Measurements from ENCODE around the gene SLC27A1. TPM values are rescaled to one million over a fixed set of nuclear protein-coding genes. Genes with fewer than 3 reads are reported as not detected.

Gene SLC27A1
- total and polyA plus RNA-seq, 2 experiments from 2014 or later = 20.4 to 30.0 TPM

DNA sequence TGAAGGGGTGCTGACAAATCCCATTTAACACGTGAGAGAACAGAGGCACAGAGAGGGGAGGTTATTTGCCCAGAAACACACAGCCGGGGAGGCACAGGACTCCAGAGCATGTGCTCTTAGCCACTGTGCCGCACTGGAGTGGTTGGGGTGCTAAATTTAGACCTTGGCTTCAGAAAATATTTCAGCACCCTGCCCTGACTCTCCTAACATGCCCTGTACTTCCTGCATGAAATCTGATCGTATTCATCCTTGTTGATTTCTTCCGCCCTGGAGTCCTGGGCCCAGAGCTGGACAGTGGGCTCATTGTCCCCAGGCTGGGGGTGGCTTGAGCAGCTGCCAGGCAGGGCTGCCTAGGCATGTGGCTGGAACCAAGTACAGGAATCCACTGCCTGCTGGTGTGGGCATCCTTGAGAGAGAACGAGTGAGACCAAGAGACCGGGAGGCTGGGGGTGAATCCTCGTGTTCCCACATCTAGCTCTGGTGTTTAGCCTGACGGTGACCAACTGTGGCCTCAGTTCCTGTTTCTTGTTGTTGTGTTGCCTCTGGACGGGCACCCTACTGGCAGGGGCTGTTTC lies 5.3 kb downstream of the SLC27A1 start:
- H3K9ac ChIP-seq = peak overlapping the region; percentile 24

DNA sequence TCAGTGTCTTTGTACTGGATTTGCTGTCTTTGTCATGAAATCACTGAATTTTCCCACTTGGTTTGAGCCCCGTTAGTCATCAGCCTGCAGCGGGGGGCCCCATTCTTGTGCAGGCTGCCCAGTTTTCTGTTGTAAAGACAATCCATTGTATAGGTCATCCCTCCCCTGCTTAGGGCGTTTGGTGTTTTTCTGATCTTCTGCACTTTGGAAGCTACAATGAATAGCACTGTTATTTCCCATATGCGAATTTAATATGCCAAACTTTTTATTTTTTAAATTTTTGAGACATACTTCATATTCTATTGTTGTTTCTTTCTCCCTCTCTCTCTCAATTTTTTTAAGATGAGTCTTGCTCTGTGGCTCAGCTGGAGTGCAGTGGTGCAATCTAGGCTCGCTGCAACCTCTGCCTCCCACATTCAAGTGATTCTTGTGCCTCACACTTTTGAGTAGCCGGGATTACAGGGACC lies 9.0 kb downstream of the SLC27A1 start:
- no peaks in the 10 kb centered on the region for H3K27me3 ChIP-seq (replicated peaks; ENCODE audit: insufficient read depth)
- H3K9me3 ChIP-seq (ENCODE audit: low read depth) = no peaks in the 10 kb centered on the region
- in situ Hi-C loops (cut with MboI) = no loop called here
- peak overlapping the region; percentile 90 for H3K27ac ChIP-seq
- TF ChIP-seq EZH2phosphoT487 (IDR thresholded peaks at IDR 0.05; ENCODE audit: insufficient read depth, low read depth) = no peak
- no peak overlapping the region for H2AFZ ChIP-seq
- H3F3A ChIP-seq (ENCODE audit: insufficient read depth) = peaks cover 44% of the 10 kb centered on the region
- DNase-seq = peak; percentile 94
- no peaks in the 10 kb centered on the region for H3K9me2 ChIP-seq (ENCODE audit: insufficient read depth)
- H3K9ac ChIP-seq = peak overlapping the region; percentile 66
- H3K79me2 ChIP-seq (ENCODE audit: insufficient read depth) = peaks cover 70% of the 10 kb centered on the region
- no peaks in the 10 kb centered on the region for H4K20me1 ChIP-seq (ENCODE audit: insufficient read depth)
- no peaks in the 10 kb centered on the region for H3K36me3 ChIP-seq (ENCODE audit: low read depth)
- H3K4me2 ChIP-seq (ENCODE audit: unreplicated experiment) = peak overlapping the region; percentile 48
- WGBS, 2 experiments (ENCODE audit: low coverage in 1 of 2, low lambda C conversion rate in 2 of 2, missing lambda C conversion rate in 2 of 2) = 2 to 4% methylated on average over 6 of the region's 6 CpGs
- H3K4me1 ChIP-seq (ENCODE audit: insufficient read depth) = peaks cover 50% of the 10 kb centered on the region
- peak overlapping the region; percentile 28 for H3K4me3 ChIP-seq

More for the DNA sequence above, 5.3 kb downstream of the SLC27A1 start:
- H3K4me3 ChIP-seq = 0 out of 2 replicates have a peak overlapping the region, but pooled peaks have one; percentile 4
- H3K79me2 ChIP-seq (ENCODE audit: insufficient read depth) = peaks cover 72% of the 10 kb centered on the region
- H3K9me2 ChIP-seq (ENCODE audit: insufficient read depth) = no peaks in the 10 kb centered on the region
- H4K20me1 ChIP-seq (ENCODE audit: insufficient read depth) = no peaks in the 10 kb centered on the region
- in situ Hi-C loops (cut with MboI) = no loop called here
- H3K9me3 ChIP-seq (ENCODE audit: low read depth) = no peaks in the 10 kb centered on the region
- TF ChIP-seq EZH2 (IDR thresholded peaks at IDR 0.05; ENCODE audit: insufficient read depth, poor library complexity, severe bottlenecking) (no peak), EZH2phosphoT487 (IDR thresholded peaks at IDR 0.05; ENCODE audit: insufficient read depth, low read depth) (no peak)
- WGBS, 2 experiments (ENCODE audit: low coverage in 1 of 2, low lambda C conversion rate in 2 of 2, missing lambda C conversion rate in 2 of 2) = 29% methylated on average over 9 to 10 of the region's 10 CpGs
- H2AFZ ChIP-seq = peak overlapping the region; percentile 41
- no peaks in the 10 kb centered on the region for H3K27me3 ChIP-seq (replicated peaks; ENCODE audit: insufficient read depth)
- peaks cover 64% of the 10 kb centered on the region for H3K4me1 ChIP-seq (ENCODE audit: insufficient read depth)
- H3K36me3 ChIP-seq (ENCODE audit: low read depth) = no peaks in the 10 kb centered on the region
- H3K4me2 ChIP-seq (ENCODE audit: unreplicated experiment) = peak overlapping the region; percentile 36
- H3K27ac ChIP-seq = peak overlapping the region; percentile 54
- peak; percentile 70 for DNase-seq
- H3F3A ChIP-seq (ENCODE audit: insufficient read depth) = peaks cover 41% of the 10 kb centered on the region

DNA sequence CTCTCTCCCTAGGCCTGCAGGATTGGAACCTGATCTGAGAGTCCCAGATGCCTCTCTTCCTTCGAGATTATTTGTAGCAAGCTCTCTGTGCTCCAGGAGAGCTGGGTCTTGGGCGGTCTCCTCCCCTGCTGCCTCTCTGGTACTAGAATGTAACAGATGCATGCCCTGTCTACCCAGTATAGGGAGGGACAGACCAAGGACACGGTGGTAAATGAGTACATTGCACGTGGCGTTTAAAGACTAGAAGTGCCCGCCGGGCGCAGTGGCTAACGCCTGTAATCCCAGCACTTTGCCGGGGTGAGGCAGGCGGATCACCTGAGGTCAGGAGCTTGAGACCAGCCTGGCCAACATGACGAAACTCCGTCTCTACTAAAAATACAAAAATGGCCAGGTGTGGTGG lies 11.7 kb downstream of the SLC27A1 start:
- H3K27ac ChIP-seq = no peak overlapping the region
- peaks cover 37% of the 10 kb centered on the region for H3K4me1 ChIP-seq (ENCODE audit: insufficient read depth)
- H4K20me1 ChIP-seq (ENCODE audit: insufficient read depth) = no peaks in the 10 kb centered on the region
- no peaks in the 10 kb centered on the region for H3K9me3 ChIP-seq (ENCODE audit: low read depth)
- no peaks in the 10 kb centered on the region for H3K36me3 ChIP-seq (ENCODE audit: low read depth)
- H3K27me3 ChIP-seq (replicated peaks; ENCODE audit: insufficient read depth) = no peaks in the 10 kb centered on the region
- WGBS, 2 experiments (ENCODE audit: low coverage in 1 of 2, low lambda C conversion rate in 2 of 2, missing lambda C conversion rate in 2 of 2) = 86 to 87% methylated on average over 13 of the region's 13 CpGs
- H3F3A ChIP-seq (ENCODE audit: insufficient read depth) = peaks cover 39% of the 10 kb centered on the region
- no peak overlapping the region for H3K4me2 ChIP-seq (ENCODE audit: unreplicated experiment)
- TF ChIP-seq EZH2 (IDR thresholded peaks at IDR 0.05; ENCODE audit: insufficient read depth, poor library complexity, severe bottlenecking) (no peak), EZH2phosphoT487 (IDR thresholded peaks at IDR 0.05; ENCODE audit: insufficient read depth, low read depth) (no peak)
- H3K9ac ChIP-seq = no peak overlapping the region
- H3K4me3 ChIP-seq = no peak overlapping the region
- no peak for DNase-seq
- peaks cover 52% of the 10 kb centered on the region for H3K79me2 ChIP-seq (ENCODE audit: insufficient read depth)
- in situ Hi-C loops (cut with MboI) = no loop called here
- H2AFZ ChIP-seq = no peak overlapping the region
- H3K9me2 ChIP-seq (ENCODE audit: insufficient read depth) = no peaks in the 10 kb centered on the region

- no peak for DNase-seq
- Histone ChIP-seq H3K4me3 (no peak overlapping the region), H3K9me2 (ENCODE audit: insufficient read depth) (no peaks in the 10 kb centered on the region), H3K4me2 (ENCODE audit: unreplicated experiment) (no peak overlapping the region), H2AFZ (no peak overlapping the region), H3K9me3 (ENCODE audit: low read depth) (no peaks in the 10 kb centered on the region), H3K27me3 (replicated peaks; ENCODE audit: insufficient read depth) (no peaks in the 10 kb centered on the region), H3K27ac (no peak overlapping the region), H3K36me3 (ENCODE audit: low read depth) (no peaks in the 10 kb centered on the region), H3F3A (ENCODE audit: insufficient read depth) (peaks cover 38% of the 10 kb centered on the region), H3K79me2 (ENCODE audit: insufficient read depth) (peaks cover 46% of the 10 kb centered on the region), H3K9ac (no peak overlapping the region), H3K4me1 (ENCODE audit: insufficient read depth) (peaks cover 29% of the 10 kb centered on the region), H4K20me1 (ENCODE audit: insufficient read depth) (no peaks in the 10 kb centered on the region)
- WGBS, 2 experiments (ENCODE audit: low coverage in 1 of 2, low lambda C conversion rate in 2 of 2, missing lambda C conversion rate in 2 of 2) = 88 to 92% methylated on average over 3 of the region's 3 CpGs
- in situ Hi-C loops (cut with MboI) = no loop called here
- TF ChIP-seq EZH2phosphoT487 (IDR thresholded peaks at IDR 0.05; ENCODE audit: insufficient read depth, low read depth) (no peak), EZH2 (IDR thresholded peaks at IDR 0.05; ENCODE audit: insufficient read depth, poor library complexity, severe bottlenecking) (no peak)
Observed at GRCh38 chr19:17482877-17483604, 12.7 kb downstream of the SLC27A1 start.

Data from GM23248 (cell line).